Endothelial cell (in vitro differentiated cells): Measurements from ENCODE around the gene PLXNB3. TPM values are rescaled to one million over a fixed set of nuclear protein-coding genes. Genes with fewer than 3 reads are reported as not detected.
"Not testable (repeated sequence)": the region's sequence is repeated elsewhere in the genome, so short reads cannot be mapped to it uniquely, and the experiment has no call there.

Source experiments
- DNase-seq: peaks from one replicate; pipeline ENCODE4 v3.0.0; 2021; ENCODE audit warnings: low spot score
- H3K27ac Mint-ChIP-seq: one replicate; pipeline ENCODE4 v1.8.0; 2021; ENCODE audit warnings: mixed read lengths, inconsistent platforms; ENCODE audit not compliant: unreplicated experiment
- H3K27me3 Mint-ChIP-seq: one replicate; pipeline ENCODE4 v1.8.0; 2021; ENCODE audit warnings: mild to moderate bottlenecking, moderate library complexity, mixed read lengths, inconsistent platforms; ENCODE audit not compliant: unreplicated experiment
- H3K36me3 Mint-ChIP-seq: one replicate; pipeline ENCODE4 v1.8.0; 2021; ENCODE audit warnings: mild to moderate bottlenecking, low read depth, mixed read lengths, inconsistent platforms; ENCODE audit not compliant: unreplicated experiment
- H3K4me1 Mint-ChIP-seq: one replicate; pipeline ENCODE4 v1.8.0; 2021; ENCODE audit warnings: mild to moderate bottlenecking, mixed read lengths, inconsistent platforms; ENCODE audit not compliant: unreplicated experiment
- H3K4me3 Mint-ChIP-seq: one replicate; pipeline ENCODE4 v1.8.0; 2021; ENCODE audit warnings: mild to moderate bottlenecking, mixed read lengths, inconsistent platforms; ENCODE audit not compliant: unreplicated experiment
- H3K9me3 Mint-ChIP-seq: one replicate; pipeline ENCODE4 v1.8.0; 2021; ENCODE audit warnings: mixed read lengths, inconsistent platforms; ENCODE audit not compliant: unreplicated experiment
- CTCF ChIP-seq: fragments of 200-600 bp; sonication (generic); IDR thresholded peaks from one replicate; pipeline ENCODE4 v1.5.0; 2021; ENCODE audit warnings: antibody characterized with exemption; ENCODE audit not compliant: unreplicated experiment
- total RNA-seq: library from RNA; stranded (reverse); fragmentation: NEBNext Ultra II Directional; extraction: Animal tissue kit (Norgen Biotek cat#: 25700); gene quantifications from one replicate; pipeline ENCODE4 v1.2.1, GENCODE V29; 2021; ENCODE audit not compliant: unreplicated experiment

PLXNB3 gene
- total RNA-seq, 1 donor from 2014 or later = 11.2 TPM

GRCh38 chrX:153736871-153737441 is 27.1 kb upstream of the PLXNB3 start:
- Mint-ChIP-seq H3K27me3 (peaks cover 2% of the 10 kb centered on the region), H3K4me1 (peaks cover 5% of the 10 kb centered on the region), H3K4me3 (no peak overlapping the region), H3K36me3 (peaks cover 15% of the 10 kb centered on the region), H3K27ac (no peak overlapping the region), H3K9me3 (no peaks in the 10 kb centered on the region)
- DNase-seq = no peak
- no peak for TF ChIP-seq CTCF

- Mint-ChIP-seq H3K4me3 (no peak overlapping the region), H3K36me3 (peaks cover 14% of the 10 kb centered on the region), H3K27ac (no peak overlapping the region), H3K9me3 (no peaks in the 10 kb centered on the region), H3K27me3 (peaks cover 2% of the 10 kb centered on the region), H3K4me1 (peaks cover 5% of the 10 kb centered on the region)
- no peak for TF ChIP-seq CTCF
- no peak for DNase-seq
These were observed 25.9 kb upstream of the PLXNB3 start for GRCh38 chrX:153738056-153738605.

- H3K27ac Mint-ChIP-seq = no peak overlapping the region
- no peak overlapping the region for H3K4me3 Mint-ChIP-seq
- H3K36me3 Mint-ChIP-seq = peaks cover 9% of the 10 kb centered on the region
- peaks cover 2% of the 10 kb centered on the region for H3K27me3 Mint-ChIP-seq
- H3K9me3 Mint-ChIP-seq = no peaks in the 10 kb centered on the region
- no peak for DNase-seq
- H3K4me1 Mint-ChIP-seq = peaks cover 5% of the 10 kb centered on the region
- TF ChIP-seq CTCF = no peak
These were observed 24.1 kb upstream of the PLXNB3 start for GRCh38 chrX:153739754-153740486.

GRCh38 chrX:153740631-153741222 is 23.3 kb upstream of the PLXNB3 start:
- Mint-ChIP-seq H3K27me3 (no peaks in the 10 kb centered on the region), H3K4me3 (no peak overlapping the region), H3K4me1 (peaks cover under 1% of the 10 kb centered on the region), H3K27ac (no peak overlapping the region), H3K36me3 (peaks cover 4% of the 10 kb centered on the region), H3K9me3 (no peaks in the 10 kb centered on the region)
- DNase-seq = no peak
- TF ChIP-seq CTCF = no peak

GRCh38 chrX:153741446-153741845 is 22.6 kb upstream of the PLXNB3 start:
- Mint-ChIP-seq H3K4me1 (no peaks in the 10 kb centered on the region), H3K9me3 (no peaks in the 10 kb centered on the region), H3K4me3 (no peak overlapping the region), H3K36me3 (peaks cover 3% of the 10 kb centered on the region), H3K27me3 (no peaks in the 10 kb centered on the region), H3K27ac (no peak overlapping the region)
- TF ChIP-seq CTCF = no peak
- no peak for DNase-seq

- not testable (repeated sequence) for DNase-seq, H3K36me3 Mint-ChIP-seq, H3K27ac Mint-ChIP-seq, H3K27me3 Mint-ChIP-seq, H3K4me1 Mint-ChIP-seq, H3K4me3 Mint-ChIP-seq, H3K9me3 Mint-ChIP-seq
These were observed 21.9 kb upstream of the PLXNB3 start for GRCh38 chrX:153742111-153742510.

- not testable (repeated sequence) for H3K36me3 Mint-ChIP-seq, H3K27me3 Mint-ChIP-seq, H3K9me3 Mint-ChIP-seq, H3K27ac Mint-ChIP-seq, DNase-seq, H3K4me1 Mint-ChIP-seq, H3K4me3 Mint-ChIP-seq
These were observed 21.1 kb upstream of the PLXNB3 start for GRCh38 chrX:153742796-153743467.
